Germinal center (tissue), 1 donor: ENCODE results near the gene ADH7.
A peak's percentile ranks its signal among the peaks of the same experiment; 100 is the strongest.

Source experiments
- DNase-seq: peaks from one replicate; pipeline ENCODE4 v3.0.0; 2012; ENCODE audit warnings: mixed read lengths, low spot score

The ADH7 gene

DNA sequence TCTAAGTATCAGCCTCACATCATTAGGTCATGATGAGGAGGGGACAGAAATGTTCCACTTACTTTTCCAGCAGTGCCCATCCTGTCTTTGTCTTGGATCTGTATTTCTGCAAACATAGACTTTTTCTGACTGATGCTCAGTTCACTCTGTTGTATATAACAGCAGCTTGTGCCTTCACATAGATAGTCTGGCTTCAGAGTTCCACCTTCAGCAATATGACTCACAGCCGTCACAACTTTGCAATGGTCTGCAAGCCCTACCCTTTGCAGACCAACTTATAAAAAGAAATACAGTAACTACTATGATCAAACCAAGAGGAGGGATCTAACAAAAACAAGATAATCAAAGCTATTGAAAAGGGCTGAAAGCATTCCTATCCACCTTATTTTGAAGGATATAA lies at the start of gene ADH7:
Gene ADH7 (minus strand): TSS at position 189 of the 400 bp plus-strand sequence. CDS start 109 bp downstream, at position 80.
- no peak for DNase-seq

DNA sequence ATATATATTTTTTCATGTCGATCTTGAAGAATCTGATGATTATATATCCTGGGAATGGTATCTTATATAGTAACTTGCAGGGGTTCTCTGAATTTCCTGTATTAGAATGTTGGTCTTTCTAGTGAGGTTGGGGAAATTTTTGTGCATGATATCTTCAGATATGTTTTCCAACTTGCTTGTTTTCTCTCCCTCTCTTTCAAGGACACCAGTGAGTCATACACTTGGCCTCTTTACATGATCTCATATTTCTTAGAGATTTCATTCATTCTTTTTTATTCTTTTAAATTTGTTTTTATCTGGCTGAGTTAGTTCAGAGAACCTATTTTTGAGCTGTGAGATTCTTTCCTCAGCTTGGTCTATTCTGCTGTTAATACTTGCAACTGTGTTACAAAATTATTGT lies 48.5 kb upstream of the ADH7 start:
- DNase-seq: no peak

DNA sequence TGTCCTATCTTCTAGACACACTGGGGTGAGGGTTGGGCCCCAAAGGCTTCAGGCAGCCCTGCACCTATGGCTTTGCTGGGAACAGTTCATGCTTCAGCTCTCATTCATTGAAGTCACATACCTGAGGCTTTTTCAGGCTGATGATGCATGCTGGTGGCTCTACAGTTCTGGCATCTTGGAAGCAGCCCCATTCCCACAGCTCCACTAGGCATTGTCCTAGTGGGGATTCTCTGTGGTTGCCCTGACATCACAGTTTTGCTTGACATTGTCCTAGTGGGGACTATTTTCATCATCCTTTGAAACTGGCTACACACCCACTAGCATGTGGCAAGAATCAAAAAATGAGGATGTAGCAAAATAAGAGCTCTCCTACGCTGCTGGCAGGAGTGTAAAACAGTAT lies 38.0 kb upstream of the ADH7 start:
- DNase-seq: no peak

DNA sequence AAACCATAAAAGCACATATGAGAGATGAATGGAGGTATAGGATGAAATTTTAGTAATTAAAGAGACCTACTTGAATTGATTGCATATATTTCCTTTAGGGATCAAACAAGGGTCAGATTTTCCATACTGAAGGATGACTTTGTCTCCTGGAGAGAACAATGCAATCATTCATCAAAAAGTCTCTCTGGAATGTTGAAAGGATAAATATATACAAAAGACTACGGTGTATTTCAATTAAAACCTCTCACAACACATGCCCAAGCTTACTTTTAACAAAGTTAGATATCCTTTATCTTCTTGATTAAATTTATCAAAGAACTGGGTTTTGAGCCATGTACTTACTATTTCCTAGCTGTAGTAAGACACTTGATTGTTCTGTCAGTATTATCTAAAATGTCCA lies 36.8 kb upstream of the ADH7 start:
- no peak for DNase-seq

DNA sequence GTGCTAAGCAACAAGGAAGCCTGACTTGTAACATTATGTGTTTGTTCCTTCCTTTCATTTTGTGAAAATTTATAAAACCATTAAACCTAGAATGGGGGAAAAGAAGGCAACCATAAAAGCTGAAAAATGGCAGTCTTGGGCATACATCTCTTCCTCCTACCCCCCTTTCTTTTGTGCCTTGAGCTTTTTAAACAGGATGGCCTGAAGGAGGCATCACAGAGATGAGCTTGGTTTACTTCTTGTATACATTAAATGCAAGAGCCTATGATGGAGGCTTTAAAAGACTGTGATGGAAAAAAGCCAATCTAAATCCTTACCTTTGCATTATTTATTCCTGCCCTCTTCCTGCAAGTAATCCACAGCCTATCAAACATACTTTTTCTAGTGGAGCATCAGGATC lies 36.2 kb upstream of the ADH7 start:
- no peak for DNase-seq

DNA sequence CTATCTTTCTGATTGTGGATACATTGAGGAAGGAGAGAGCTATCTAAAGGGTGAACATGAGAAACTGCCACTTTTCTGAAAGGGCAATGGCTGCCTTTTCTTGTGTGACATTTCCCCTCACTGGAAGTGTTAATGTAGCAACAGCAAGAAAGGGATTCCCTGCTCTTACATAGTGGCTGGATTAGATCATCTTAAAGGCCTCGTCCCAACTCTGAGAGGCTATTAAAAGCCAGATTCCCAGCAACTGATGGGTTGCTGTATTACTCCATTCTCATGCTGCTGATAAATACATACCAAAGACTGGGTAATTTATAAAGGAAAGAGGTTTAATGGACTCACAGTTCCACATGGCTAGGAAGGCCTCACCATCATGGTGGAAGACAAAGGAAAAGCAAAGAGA lies 33.7 kb upstream of the ADH7 start:
- DNase-seq: no peak

DNA sequence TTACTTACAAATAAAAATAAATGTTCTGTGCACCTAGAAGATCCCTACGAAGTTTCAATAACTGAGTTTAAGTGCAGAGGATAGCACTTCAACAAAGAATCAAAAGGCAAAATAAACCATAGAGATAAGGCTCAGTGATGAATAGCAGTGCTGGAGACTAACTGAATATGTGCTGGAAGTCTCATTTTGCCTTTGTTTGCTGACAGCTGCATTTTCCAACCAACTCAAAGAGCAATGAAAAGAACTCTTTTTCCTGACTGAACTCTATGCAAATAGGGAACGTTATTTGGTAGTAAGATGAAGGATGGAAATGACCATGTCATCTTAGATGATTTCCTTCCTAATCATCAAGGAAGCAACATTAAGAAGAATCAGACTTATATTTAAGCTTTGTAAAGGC lies 32.7 kb upstream of the ADH7 start:
- DNase-seq: no peak

DNA sequence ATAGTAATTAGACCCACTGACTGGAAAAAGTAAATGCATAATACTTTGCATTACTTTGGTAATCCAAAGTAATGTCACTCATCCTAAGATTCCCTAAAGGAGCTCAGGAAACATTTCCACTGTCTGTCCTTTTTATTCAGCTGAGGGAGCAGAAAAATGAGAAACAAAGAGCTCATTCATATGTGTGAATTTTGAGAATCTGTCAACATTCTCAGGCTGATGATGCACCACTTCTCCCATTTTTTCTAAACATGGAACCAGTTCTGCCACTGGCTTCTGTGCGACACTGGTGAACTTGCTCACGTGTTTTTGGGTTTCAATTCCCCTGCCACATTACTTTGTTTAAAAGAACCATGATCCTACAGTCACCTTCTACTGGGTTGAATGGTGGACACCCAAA lies 28.4 kb upstream of the ADH7 start:
- DNase-seq: no peak

DNA sequence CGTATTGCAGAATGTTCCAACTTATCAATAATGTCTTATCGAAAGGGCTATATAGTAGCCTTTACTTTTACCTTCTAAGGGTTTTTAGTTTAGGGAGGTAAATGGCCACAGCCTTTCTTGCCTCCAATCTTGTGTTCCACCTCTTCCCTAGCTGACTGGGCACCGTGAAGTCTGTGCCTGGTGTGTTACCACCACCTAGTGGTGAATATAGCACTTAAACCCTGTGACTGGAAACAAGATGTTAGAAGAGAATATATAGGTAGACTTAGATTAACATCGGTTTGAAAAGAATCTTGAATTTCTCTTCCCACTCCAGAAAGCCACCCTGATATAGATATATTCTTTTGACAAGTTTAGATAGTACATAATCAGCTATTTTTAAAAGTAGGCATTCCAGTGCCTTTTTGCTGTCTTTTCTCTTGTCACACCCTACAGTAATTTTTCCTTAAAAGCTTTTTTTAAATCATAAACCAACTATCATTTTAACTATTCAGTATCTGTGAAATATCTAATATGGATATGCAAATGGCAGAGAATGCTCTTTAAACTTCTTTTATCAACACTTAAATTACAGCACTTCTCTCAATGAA lies 27.8 kb upstream of the ADH7 start:
- DNase-seq: peak; percentile 46

DNA sequence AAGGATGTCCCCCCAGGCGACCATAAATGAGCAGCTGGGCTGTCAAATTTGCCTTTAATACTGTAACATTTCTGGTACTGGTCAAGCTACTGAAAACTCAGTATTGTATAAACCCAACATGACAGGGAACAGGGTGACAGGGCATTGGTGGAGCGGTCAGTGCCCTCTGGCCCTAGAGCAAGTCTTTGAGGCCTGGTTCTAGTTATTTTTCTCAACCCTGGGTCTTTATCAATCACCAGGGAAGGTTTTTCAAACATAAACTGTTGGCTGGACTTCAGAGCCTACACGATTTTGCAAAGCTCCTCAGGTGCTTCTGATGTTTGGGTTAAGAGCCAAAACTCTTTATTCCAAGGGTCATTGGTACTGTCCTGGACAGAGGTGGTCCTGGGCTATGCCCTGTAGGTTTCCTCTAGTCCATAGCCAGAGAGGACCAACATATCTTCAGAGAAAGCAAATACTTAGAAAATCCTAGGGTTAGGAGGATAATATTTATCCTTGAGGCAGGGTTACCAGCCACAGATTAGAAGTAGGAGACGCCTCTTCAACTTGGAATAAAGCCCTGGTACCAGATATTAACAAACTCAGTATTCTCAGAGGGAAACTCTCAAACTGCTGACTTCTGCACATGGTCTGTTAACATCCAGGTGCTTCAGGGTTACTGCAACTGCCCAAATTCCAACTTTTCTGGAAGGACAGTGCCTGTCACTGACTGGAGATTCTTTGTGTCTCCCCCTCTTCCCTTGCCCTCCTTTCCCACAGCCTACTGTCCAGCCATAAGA lies 26.7 kb upstream of the ADH7 start:
- no peak for DNase-seq

DNA sequence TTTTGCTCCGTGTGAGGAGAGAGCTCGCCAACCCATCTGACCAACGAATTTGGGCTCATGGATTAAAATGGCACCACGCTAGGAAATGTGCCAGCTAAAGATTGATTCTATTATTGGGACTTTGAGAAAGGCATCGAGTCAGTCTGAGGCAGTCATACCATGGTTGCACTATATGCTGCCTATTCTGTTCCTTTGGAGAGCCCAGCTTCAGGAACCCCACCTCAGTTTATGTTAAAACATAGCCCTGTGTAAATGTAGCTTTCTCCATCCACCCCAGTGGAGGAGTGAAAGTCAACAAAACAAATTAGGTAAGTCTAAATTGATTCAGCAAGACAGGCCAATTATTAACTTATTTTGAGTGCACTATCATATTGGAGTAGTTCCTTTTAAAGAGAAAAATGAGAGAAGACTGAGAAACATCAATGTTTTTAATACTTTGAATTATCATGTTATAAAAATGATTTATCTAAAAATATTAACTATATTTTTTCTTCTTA lies 24.5 kb upstream of the ADH7 start:
- DNase-seq: no peak

DNA sequence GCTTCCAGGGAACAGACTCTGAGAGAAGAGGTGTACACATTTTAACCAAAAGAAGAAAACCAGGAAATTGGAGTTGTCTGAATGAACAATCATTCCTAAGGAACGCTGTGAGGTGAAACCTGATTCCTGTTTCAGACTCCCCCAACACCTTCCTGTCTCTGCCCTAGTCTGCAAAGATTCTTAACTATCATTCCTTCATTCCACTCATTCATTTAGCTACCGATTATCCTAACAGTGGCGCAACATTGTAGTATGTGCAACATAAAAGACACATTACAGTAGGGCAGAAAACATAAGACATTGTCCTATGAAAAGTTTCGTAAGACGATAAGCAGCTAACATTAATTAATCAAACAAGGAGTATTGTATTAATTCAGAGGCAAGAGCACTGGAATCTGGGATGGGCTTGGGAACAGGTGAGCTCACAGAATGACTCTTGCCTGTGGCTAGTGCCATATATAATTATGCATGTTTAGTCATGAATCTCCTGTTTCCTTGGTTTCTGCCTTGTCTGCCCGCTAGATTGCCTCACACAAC lies 23.8 kb upstream of the ADH7 start:
- no peak for DNase-seq

DNA sequence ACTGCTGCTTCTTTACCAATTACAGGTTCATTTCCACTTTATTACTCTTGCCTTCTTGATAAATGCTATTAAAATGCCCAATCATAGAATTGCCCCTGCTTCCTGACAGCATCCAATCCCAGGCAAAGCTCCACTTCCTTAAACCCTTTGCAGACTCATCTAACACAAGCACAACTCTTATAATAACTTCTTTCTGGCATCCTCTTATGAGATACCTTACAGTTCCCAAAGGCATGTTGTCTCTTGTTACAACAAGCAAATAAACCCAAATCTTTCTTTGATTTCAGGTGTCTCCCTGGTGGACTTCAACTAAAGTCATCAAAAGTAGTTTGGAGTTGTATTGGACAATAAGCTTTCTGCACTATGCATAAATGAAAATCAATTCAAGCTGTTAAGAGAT lies 22.5 kb upstream of the ADH7 start:
- no peak for DNase-seq

DNA sequence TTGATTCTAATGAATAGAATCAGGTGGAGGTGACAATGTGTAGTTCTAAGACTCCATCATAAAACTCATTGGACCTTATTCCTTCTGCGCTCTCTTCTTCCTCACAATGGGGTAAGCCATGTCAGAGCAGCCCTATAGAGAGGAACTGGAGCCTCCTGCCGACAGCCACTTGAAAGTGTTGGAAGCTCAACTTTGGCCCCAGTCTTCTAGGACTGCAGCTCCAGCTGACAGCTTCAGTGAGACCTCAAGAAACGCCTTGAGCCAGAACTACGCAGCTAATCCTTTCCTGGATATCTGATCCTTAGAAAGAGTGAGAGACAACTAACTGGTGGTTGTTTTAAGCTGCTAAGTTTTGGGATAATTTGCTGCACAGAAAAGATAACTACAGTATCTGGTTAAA lies 22.1 kb upstream of the ADH7 start:
- DNase-seq: no peak

DNA sequence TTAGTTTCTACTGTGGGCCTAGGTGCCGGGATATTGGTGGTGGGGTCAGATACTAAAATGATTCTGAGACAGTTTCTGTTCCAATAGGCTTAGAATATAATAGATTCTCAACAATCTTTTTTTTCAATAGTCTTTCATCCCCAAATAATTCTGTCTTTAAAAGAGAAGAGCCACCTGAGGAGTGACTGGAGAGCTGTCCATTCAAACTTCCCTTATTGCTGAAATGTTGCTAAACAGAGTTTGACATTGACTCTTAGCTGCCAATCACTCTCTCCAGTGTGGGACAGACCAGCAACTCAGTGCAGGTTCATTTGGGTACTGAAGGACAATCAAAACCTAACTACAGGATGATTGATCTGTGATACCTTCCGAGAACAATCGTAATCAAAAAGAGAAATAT lies 12.4 kb upstream of the ADH7 start:
- DNase-seq: no peak

DNA sequence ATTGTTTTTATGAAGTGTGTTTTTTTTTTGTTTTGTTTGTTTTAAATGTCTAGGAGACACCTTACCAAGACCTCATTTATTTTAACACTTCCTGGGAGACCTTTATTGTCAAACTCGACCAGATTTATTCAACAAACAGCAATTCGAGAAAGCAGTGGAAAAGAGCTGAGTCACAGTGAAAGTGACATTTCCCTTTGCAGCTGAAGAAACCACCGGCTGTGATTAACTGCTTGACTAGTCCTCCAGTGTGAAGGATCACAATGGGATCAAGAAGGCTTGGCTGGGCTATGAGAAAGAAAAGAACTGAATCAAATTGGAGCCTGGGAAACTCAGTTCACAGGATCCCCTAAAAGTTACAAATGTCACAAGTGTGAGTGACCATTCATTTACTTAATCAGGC lies 11.9 kb upstream of the ADH7 start:
- no peak for DNase-seq

DNA sequence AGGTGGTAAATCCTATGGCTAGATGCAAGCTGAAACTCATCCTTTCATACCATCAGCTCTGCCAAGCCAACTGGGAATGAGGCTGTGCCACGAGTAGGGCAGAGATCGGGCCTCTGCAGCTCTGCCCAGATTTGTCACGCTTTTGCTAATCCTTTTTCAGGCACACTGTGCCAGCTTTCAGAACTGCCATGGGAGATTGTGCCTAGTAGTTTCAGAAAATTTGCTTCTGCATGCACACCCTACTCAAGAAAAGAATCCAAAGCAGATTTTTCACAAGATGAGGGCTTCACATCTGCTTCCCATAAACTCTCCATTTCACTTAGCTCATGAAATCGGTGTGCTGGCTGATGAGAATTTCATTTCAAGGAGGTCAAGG lies 3.3 kb upstream of the ADH7 start:
- no peak for DNase-seq

DNA sequence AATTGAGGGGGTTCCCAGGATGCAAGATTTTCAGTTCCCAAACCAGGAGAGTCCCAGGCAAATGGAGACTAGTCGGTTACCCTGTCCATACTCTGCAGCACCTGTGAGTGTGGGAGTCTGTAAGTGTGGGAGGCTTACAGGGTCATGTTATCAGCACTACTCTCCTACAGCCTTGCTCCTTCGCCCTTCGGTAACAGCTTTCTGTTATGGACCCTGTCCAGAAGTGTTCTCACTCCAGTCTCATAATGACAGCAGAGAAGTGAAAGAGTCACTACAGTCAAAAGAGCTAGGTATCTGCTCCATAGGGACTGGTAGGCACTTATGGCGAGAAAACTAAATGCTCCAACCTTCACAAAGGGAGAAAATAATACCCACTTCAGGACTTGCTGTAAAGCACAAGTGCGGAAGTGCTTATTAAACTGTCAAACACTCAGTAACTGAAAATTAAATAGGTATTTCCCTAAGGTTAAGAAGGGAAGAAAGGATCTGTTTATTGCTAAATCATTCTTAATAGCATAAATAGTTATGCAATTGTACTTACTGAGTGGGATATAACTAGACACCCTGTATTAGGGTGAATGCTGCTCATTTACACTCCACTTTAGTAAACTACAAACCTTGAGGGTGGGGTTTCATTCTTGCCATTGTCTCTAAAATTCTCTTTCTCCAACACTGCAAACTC lies 2.7 kb upstream of the ADH7 start:
- DNase-seq: no peak

DNA sequence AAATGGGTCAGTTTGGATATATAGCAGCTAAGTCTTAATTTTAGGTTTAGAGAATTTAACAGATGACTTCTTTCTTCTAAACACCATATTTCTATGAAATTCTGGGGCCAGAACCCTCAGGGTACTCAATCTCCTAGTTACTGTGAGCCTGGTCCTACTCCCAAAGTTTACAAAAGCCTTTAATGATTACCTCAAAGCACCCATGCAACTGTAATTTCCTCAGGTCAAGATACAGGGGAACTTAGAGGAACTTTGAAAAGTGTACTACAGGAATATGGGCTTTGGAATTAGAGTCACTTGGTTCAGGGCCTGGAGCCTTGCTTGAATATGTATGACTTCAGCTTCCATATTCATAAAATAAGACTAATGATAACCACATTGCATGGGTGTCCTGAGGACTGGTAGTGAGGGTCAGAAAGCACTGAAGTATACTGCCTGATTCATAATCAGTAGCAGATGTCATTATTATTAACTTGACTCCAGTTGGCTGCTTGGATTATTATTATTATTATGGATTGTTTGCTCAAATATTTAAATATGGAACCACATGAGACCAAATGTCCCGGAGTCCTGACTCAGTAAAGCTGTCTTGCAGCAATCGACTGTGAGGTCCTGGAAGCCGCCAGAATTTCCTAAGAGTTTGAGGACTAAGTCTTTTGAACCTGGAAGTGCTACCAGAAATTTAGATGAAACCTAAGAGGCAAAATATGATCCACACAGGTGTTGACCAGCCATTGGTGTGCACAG lies 2.0 kb upstream of the ADH7 start:
- no peak for DNase-seq

DNA sequence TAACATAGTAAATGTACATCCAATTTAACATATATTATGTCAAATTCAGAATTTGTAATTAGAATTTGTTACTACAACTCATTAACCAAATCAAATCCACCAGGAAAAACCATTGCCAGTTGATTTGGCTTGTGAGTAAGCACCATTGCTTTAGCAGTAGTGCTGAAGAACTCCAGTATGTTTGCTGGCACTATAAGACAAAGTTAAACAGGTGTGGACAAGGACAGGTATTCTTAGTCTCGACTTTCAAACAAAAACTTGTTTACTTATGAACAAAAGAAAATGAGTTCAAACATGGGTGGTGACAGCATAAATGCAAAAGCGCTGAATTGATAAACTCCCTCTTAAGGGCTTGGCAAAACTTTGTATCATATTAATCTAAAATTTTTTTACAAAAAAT lies 1.3 kb upstream of the ADH7 start:
- DNase-seq: no peak

DNA sequence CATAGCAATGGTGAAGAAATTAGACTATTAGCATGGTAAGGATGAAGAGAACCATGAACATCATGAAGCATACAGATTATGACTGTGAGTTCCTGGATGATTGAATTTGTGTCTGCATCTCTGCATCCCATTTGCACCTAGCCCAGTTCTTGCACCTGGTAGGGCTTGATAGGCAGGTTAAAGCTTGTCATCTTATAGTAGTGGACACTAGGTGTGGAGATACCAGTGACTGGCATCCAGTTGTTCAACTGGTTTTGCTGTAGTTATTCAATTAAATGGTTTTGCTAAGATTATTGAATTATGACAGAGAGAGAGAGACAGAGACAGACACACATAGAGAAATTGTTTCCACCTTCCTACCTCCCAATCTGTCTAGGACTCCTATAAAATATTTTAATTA lies 5.0 kb downstream of the ADH7 start:
- DNase-seq: no peak

DNA sequence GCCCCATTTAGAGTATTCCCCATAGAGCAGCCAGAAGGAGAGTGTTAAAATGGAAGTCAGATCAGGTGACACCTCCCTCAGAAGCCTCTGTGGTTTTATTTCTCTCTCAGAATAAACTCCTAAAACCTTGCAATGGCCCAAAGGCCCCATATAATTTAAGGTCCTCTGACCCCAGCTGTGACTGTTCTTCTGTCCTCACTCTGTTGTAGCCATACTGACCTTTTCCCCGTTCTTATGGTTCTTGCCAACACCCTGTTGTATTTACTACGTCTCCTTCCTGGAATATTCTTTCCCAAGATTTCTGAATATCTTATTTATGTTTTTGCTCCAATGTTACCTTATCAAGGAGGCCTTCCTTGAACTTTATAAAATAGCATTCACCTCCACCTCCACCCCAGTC lies 18.0 kb downstream of the ADH7 start:
- DNase-seq: no peak
